ENCODE data around the gene SESN1.
A peak's percentile ranks its signal among the peaks of the same experiment; 100 is the strongest.

The SESN1 gene

GRCh38 chr6:109095835-109096084, 1.1 kb upstream of the SESN1 start:
- Mint-ChIP-seq H3K36me3 (ENCODE audit: low read depth) (peaks cover 26% of the 10 kb centered on the region), H3K4me1 (peaks cover 52% of the 10 kb centered on the region), H3K9me3 (no peaks in the 10 kb centered on the region), H3K4me3 (peak overlapping the region; percentile 94), H3K27ac (peak overlapping the region; percentile 100), H3K27me3 (ENCODE audit: low read depth, poor library complexity) (no peaks in the 10 kb centered on the region)
- no peak for TF ChIP-seq CTCF (IDR thresholded peaks at IDR 0.05)
- DNase-seq: no peak

GRCh38 chr6:109095036-109095834, 589 bp upstream of the SESN1 start, which contains the start of gene CEP57L1:
Gene CEP57L1 (plus strand): TSS chr6:109095507. CDS start chr6:109145222, 49,715 bp downstream.
- Mint-ChIP-seq H3K4me3 (peak within 1 kb of the TSS; percentile 95), H3K27ac (peak within 1 kb of the TSS; percentile 100), H3K4me1 (peaks cover 52% of the 10 kb centered on the region), H3K36me3 (ENCODE audit: low read depth) (peaks cover 25% of the 10 kb centered on the region), H3K27me3 (ENCODE audit: low read depth, poor library complexity) (no peaks in the 10 kb centered on the region), H3K9me3 (no peaks in the 10 kb centered on the region)
- TF ChIP-seq CTCF (IDR thresholded peaks at IDR 0.05): no peak
- DNase-seq: peak; percentile 97

- peaks cover 52% of the 10 kb centered on the region for H3K4me1 Mint-ChIP-seq
- H3K4me3 Mint-ChIP-seq: peak overlapping the region; percentile 95
- no peak for DNase-seq
- H3K36me3 Mint-ChIP-seq (ENCODE audit: low read depth): peaks cover 14% of the 10 kb centered on the region
- TF ChIP-seq CTCF (IDR thresholded peaks at IDR 0.05): no peak
- H3K27me3 Mint-ChIP-seq (ENCODE audit: low read depth, poor library complexity): no peaks in the 10 kb centered on the region
- H3K27ac Mint-ChIP-seq: peak overlapping the region; percentile 87
- H3K9me3 Mint-ChIP-seq: no peaks in the 10 kb centered on the region
Measured at GRCh38 chr6:109093732-109094415, 772 bp downstream of the SESN1 start.

GRCh38 chr6:109092074-109092473, 2.6 kb downstream of the SESN1 start:
- Mint-ChIP-seq H3K36me3 (ENCODE audit: low read depth) (peaks cover 3% of the 10 kb centered on the region), H3K9me3 (no peaks in the 10 kb centered on the region), H3K4me1 (peaks cover 48% of the 10 kb centered on the region), H3K4me3 (peak overlapping the region; percentile 95), H3K27ac (no peak overlapping the region), H3K27me3 (ENCODE audit: low read depth, poor library complexity) (peaks cover 2% of the 10 kb centered on the region)
- TF ChIP-seq CTCF (IDR thresholded peaks at IDR 0.05): no peak
- DNase-seq: no peak

- H3K4me1 Mint-ChIP-seq: peaks cover 42% of the 10 kb centered on the region
- no peaks in the 10 kb centered on the region for H3K9me3 Mint-ChIP-seq
- peak overlapping the region; percentile 95 for H3K4me3 Mint-ChIP-seq
- H3K27ac Mint-ChIP-seq: no peak overlapping the region
- H3K27me3 Mint-ChIP-seq (ENCODE audit: low read depth, poor library complexity): peaks cover 2% of the 10 kb centered on the region
- TF ChIP-seq CTCF (IDR thresholded peaks at IDR 0.05): no peak
- peaks cover 4% of the 10 kb centered on the region for H3K36me3 Mint-ChIP-seq (ENCODE audit: low read depth)
- DNase-seq: no peak
Measured at GRCh38 chr6:109091314-109092024, 3.2 kb downstream of the SESN1 start.

Measured in nephron progenitor cell (in vitro differentiated cells).